ENCODE measurements around the gene ACOD1.
A peak's percentile ranks its signal among the peaks of the same experiment; 100 is the strongest.
"Not testable (repeated sequence)": the region's sequence is repeated elsewhere in the genome, so short reads cannot be mapped to it uniquely, and the experiment has no call there.

Gene ACOD1

DNA sequence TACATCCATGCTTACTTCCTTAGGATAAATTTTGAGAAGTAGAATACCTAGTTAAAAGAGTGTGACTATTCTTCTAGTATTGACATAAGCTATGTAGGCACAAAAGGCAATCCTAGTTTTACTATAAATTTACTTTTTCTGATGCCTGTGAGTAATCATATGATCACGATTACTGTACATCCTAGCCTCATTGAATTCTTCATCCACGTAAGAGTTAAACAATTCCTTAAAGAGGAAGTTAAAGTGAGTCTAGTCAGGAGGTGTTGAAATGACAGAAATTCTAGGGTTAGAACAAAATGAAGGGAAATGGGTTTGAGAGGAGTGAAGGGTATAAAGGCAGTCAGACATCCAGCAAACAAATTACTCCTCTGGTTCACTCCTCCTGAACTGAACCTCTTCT lies at the start of gene ACOD1:
TSS of gene ACOD1 (plus strand) at position 363 of the 400 bp plus-strand sequence. CDS start 48 bp downstream, outside the sequence.
- ATAC-seq (no peak), DNase-seq (no peak)
- Mint-ChIP-seq H3K9me3 (no peaks in the 10 kb centered on the region), H3K4me3 (no peak within 1 kb of the TSS), H3K4me1 (no peaks in the 10 kb centered on the region), H3K27me3 (peaks cover 15% of the 10 kb centered on the region), H3K27ac (no peak within 1 kb of the TSS)

DNA sequence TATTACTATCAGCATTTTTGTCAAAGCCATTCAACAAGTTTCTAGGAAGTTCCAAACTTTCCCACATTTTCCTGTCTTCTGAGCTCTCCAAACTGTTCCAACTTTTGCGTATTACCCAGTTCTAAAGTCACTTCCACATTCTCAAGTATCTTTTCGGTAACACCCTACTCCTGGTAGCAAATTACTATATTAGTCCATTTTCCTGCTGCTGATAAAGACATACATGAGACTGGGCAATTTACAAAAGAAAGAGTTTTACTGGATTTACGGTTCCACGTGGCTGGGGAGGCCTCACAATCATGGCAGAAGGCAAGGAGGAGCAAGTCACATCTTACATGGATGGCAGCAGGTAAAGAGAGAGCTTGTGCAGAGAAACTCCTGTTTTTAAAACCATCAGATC lies 49.2 kb upstream of the ACOD1 start:
- peaks cover 13% of the 10 kb centered on the region for H3K27me3 Mint-ChIP-seq
- ATAC-seq, H3K27ac Mint-ChIP-seq, H3K4me3 Mint-ChIP-seq, DNase-seq: not testable (repeated sequence)
- H3K4me1 Mint-ChIP-seq: peaks cover 12% of the 10 kb centered on the region
- peaks cover 11 to 13% of the 10 kb centered on the region in 2 donors for H3K9me3 Mint-ChIP-seq

- peaks cover 13% of the 10 kb centered on the region for H3K27me3 Mint-ChIP-seq
- peaks cover 9 to 12% of the 10 kb centered on the region in 2 donors for H3K9me3 Mint-ChIP-seq
- peak; percentile 51 to 61 for DNase-seq
- no peak overlapping the region for H3K27ac Mint-ChIP-seq
- no peaks in the 10 kb centered on the region for H3K4me1 Mint-ChIP-seq
- peak; percentile 77 for ATAC-seq
- H3K4me3 Mint-ChIP-seq: no peak overlapping the region
Measured at GRCh38 chr13:76903544-76904162, 44.7 kb upstream of the ACOD1 start.

GRCh38 chr13:76904507-76904906 lies 43.8 kb upstream of the ACOD1 start:
- H3K9me3 Mint-ChIP-seq: peaks cover under 1 to 4% of the 10 kb centered on the region in 2 donors
- H3K27ac Mint-ChIP-seq: no peak overlapping the region
- no peak for DNase-seq
- no peak overlapping the region for H3K4me3 Mint-ChIP-seq
- no peaks in the 10 kb centered on the region for H3K4me1 Mint-ChIP-seq
- peaks cover 13% of the 10 kb centered on the region for H3K27me3 Mint-ChIP-seq
- ATAC-seq: no peak

DNA sequence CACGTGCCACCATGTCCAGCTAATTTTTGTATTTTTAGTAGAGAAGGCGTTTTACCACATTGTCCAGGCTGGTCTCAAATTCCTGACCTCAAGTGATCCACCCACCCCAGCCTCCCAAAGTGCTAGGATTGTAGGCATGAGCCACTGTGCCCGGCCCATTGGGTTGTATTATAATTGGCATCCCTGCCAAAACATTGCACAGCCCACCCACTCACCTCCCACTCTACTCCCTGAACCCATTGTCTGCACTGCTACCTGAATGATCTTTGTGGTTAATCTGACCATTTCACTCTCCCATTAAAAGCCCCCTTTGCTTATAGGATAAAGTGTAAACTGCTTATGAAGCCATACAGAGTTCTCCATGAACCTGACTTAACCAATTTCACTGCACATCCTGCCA lies 35.8 kb upstream of the ACOD1 start:
- no peak overlapping the region for H3K4me3 Mint-ChIP-seq
- no peaks in the 10 kb centered on the region for H3K4me1 Mint-ChIP-seq
- no peak for ATAC-seq
- no peaks in the 10 kb centered on the region for H3K9me3 Mint-ChIP-seq
- no peak for DNase-seq
- no peak overlapping the region for H3K27ac Mint-ChIP-seq
- H3K27me3 Mint-ChIP-seq: peaks cover 13% of the 10 kb centered on the region

DNA sequence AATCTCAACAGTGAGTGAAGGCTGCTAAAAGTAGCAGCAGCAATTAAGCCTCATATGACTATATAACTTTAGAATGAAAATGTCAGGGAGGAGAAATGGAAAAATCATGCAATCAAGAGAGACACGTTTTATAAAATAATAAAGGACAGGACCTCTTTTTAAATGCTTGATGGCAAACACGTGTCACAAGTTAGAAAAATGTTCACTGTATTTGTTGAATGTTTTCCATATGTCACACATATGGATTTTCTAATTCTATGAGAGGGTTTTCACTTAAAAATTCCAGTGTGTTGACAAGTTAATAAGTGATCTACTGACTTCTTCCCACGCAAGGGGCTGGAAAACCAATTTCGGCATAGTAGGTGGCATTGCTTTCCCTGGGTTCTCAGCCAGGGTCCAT lies 34.4 kb upstream of the ACOD1 start:
- ATAC-seq: no peak
- H3K4me1 Mint-ChIP-seq: no peaks in the 10 kb centered on the region
- no peak for DNase-seq
- H3K27ac Mint-ChIP-seq: peak overlapping the region in 1 of 2 donors; percentile 37
- no peak overlapping the region for H3K4me3 Mint-ChIP-seq
- H3K27me3 Mint-ChIP-seq: peaks cover 14% of the 10 kb centered on the region
- no peaks in the 10 kb centered on the region for H3K9me3 Mint-ChIP-seq

- Mint-ChIP-seq H3K4me1 (no peaks in the 10 kb centered on the region), H3K27me3 (peaks cover 22% of the 10 kb centered on the region), H3K9me3 (peaks cover 8 to 9% of the 10 kb centered on the region in 2 donors), H3K27ac (no peak overlapping the region), H3K4me3 (no peak overlapping the region)
- ATAC-seq: no peak
- DNase-seq: no peak
Measured at GRCh38 chr13:76917095-76917494, 31.2 kb upstream of the ACOD1 start.

DNA sequence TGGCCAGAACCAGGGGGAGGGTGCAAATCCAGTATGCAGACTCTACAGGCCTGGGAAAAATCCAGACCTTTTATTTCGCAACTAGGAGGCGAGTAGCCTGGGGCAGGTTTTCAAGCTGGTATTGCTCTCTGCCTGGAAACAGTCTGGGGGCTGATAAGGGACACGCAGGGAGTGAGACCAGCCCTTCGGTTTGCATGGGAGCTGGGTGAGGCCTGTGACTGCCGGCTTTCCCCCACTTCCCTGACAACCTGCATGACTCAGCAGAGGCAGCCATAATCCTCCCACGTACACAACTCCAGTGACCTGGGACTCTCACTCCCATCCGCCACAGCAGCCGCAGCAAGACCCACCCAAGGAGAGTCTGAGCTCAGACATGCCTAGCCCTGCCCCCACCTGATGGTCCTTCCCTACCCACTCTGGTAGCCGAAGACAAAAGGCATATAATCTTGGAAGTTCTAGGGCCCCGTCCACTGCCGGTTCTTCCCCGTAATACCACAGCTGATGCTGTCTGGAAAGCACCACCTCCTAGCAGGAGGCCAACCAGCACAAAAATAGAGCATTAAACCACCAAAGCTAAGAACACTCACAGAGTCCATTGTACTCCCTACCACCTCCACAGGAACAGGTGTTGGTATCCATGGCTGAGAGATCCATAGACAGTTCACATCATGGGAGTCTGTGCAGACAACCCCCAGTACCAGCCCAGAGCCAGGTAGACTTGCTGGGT lies 30.4 kb upstream of the ACOD1 start:
- not testable (repeated sequence) for H3K4me3 Mint-ChIP-seq, H3K9me3 Mint-ChIP-seq, DNase-seq, ATAC-seq, H3K27ac Mint-ChIP-seq, H3K4me1 Mint-ChIP-seq
- H3K27me3 Mint-ChIP-seq: peaks cover 26% of the 10 kb centered on the region

DNA sequence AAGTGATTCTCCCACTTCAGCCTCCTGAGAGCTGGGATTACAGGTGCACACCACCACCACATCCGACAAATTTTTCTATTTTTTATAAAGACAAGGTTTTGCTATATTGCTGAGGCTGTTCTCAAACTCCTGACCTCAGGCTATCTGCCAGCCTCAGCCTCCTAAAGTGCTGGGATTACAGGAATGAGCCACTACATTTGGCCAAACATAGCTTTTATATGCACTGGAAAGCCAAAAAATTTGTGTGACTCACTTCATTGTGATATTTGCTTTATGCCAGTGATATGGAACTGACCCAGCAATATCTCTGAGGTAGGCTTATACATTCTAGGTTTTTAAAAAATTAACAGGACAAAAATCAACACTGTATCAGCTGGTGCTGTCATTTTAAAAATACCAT lies 26.8 kb upstream of the ACOD1 start:
- no peaks in the 10 kb centered on the region for H3K4me1 Mint-ChIP-seq
- H3K27me3 Mint-ChIP-seq: peaks cover 25% of the 10 kb centered on the region
- no peak overlapping the region for H3K27ac Mint-ChIP-seq
- no peak overlapping the region for H3K4me3 Mint-ChIP-seq
- ATAC-seq (no peak), DNase-seq (no peak)
- H3K9me3 Mint-ChIP-seq: peaks cover 8 to 9% of the 10 kb centered on the region in 2 donors

DNA sequence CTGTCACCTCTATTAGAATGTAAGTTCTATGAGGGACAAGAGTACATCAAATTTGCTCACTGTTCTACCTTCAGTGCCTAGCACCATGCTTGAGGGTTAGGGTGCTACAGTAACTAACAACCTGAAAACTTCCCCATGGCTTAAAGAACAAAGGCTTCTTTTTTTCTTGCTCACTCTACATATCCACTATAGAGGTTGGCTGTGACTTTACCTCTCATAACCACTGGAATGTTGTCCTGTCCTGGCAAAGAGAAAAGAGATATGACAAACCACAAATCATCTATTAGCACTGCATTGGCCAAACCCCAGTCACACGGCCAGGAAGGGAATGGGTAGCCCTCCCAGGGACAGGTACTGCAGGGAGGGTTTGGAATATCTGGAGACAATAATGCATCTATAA lies 23.2 kb upstream of the ACOD1 start:
- no peak for ATAC-seq
- Mint-ChIP-seq H3K27ac (no peak overlapping the region), H3K4me3 (no peak overlapping the region), H3K9me3 (peaks cover 2 to 4% of the 10 kb centered on the region in 2 donors), H3K27me3 (peaks cover 15% of the 10 kb centered on the region), H3K4me1 (no peaks in the 10 kb centered on the region)
- no peak for DNase-seq

- DNase-seq (no peak), ATAC-seq (no peak)
- no peak overlapping the region for H3K4me3 Mint-ChIP-seq
- H3K4me1 Mint-ChIP-seq: no peaks in the 10 kb centered on the region
- H3K9me3 Mint-ChIP-seq: no peaks in the 10 kb centered on the region
- H3K27ac Mint-ChIP-seq: no peak overlapping the region
- peaks cover 6% of the 10 kb centered on the region for H3K27me3 Mint-ChIP-seq
Measured at GRCh38 chr13:76927955-76928354, 20.4 kb upstream of the ACOD1 start.

GRCh38 chr13:76928456-76928855 lies 19.9 kb upstream of the ACOD1 start:
- no peak overlapping the region for H3K4me3 Mint-ChIP-seq
- no peaks in the 10 kb centered on the region for H3K4me1 Mint-ChIP-seq
- no peak for DNase-seq
- ATAC-seq: no peak
- H3K27ac Mint-ChIP-seq: no peak overlapping the region
- H3K27me3 Mint-ChIP-seq: peaks cover 1% of the 10 kb centered on the region
- H3K9me3 Mint-ChIP-seq: no peaks in the 10 kb centered on the region

DNA sequence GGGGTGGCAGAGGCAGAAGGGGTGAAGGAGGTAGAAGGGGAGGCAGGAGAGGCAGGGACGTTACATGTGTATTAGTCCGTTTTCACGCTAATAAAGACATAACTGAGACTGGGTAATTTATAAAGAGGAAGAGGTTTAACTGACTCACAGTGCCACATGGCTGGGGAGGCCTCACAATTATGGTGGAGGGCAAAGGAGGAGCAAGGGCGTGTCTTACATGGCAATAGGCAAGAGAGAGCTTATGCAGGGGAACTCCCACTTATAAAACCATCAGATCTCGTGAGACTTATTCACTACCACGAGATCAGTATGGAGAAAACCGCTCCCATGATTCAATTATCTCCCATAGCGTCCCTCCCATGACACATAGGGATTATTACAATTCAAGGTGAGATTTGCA lies 19.0 kb upstream of the ACOD1 start:
- H3K27ac Mint-ChIP-seq: no peak overlapping the region
- no peaks in the 10 kb centered on the region for H3K27me3 Mint-ChIP-seq
- no peaks in the 10 kb centered on the region for H3K9me3 Mint-ChIP-seq
- no peak for DNase-seq
- ATAC-seq: no peak
- H3K4me3 Mint-ChIP-seq: no peak overlapping the region
- no peaks in the 10 kb centered on the region for H3K4me1 Mint-ChIP-seq

- no peaks in the 10 kb centered on the region for H3K4me1 Mint-ChIP-seq
- DNase-seq: no peak
- no peaks in the 10 kb centered on the region for H3K27me3 Mint-ChIP-seq
- no peaks in the 10 kb centered on the region for H3K9me3 Mint-ChIP-seq
- ATAC-seq: no peak
- no peak overlapping the region for H3K27ac Mint-ChIP-seq
- H3K4me3 Mint-ChIP-seq: no peak overlapping the region
Measured at GRCh38 chr13:76929851-76930374, 18.4 kb upstream of the ACOD1 start.

DNA sequence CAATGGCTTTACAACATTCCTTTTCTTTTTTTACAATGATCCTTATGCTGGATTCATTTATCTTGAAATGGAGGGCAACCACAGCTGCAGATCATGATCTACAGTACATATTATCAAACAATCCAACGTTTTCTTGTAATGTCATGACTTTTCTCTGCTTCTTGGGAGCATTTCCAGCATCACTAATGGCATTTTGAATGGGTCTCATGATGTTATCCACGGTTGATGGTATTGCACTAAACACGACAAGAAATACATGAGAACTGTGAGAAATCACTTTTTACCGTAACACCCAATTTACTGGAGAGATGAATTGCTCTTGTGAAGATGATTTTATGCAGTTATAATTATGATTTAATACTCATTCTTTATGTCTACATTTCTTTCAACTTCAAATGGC lies 16.2 kb upstream of the ACOD1 start:
- no peak for ATAC-seq
- Mint-ChIP-seq H3K9me3 (peaks cover 0 to 4% of the 10 kb centered on the region in 2 donors), H3K4me1 (no peaks in the 10 kb centered on the region), H3K4me3 (no peak overlapping the region), H3K27me3 (no peaks in the 10 kb centered on the region), H3K27ac (no peak overlapping the region)
- DNase-seq: no peak

DNA sequence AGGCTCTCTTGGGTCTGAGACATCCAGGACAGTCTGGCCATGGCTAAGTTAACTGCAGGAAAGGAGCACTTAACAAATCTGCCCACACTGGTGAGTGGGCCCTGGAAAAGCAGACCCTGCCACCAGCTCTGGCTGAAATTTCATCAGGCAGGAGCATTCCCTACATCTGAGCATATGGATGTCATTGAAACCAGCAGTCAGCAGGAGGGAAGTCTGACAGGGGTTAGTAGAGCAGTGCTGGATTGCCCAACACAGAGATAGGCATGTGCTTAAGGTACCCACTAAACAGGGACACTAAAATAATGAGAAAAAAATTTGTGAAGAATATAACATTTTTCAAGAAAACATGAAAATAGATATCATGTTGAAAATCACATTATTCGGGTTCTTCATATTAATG lies 13.6 kb upstream of the ACOD1 start:
- H3K9me3 Mint-ChIP-seq: peaks cover 0 to 4% of the 10 kb centered on the region in 2 donors
- DNase-seq: no peak
- H3K27ac Mint-ChIP-seq: no peak overlapping the region
- H3K4me1 Mint-ChIP-seq: no peaks in the 10 kb centered on the region
- ATAC-seq: no peak
- H3K4me3 Mint-ChIP-seq: no peak overlapping the region
- no peaks in the 10 kb centered on the region for H3K27me3 Mint-ChIP-seq
